T-cell (primary cell): ENCODE measurements around the gene TDP1. TPM values are rescaled to one million over a fixed set of nuclear protein-coding genes. Genes with fewer than 3 reads are reported as not detected.

Source experiments
- ATAC-seq, 4 experiments: fragments of 200-7000 bp in 3 of 4; fragments of 150-1000 bp in 1 of 4; cut with Tn5 transposase; replicated peaks in 1 of 4; 1 replicate in 3 of 4; 2 replicates in 1 of 4; pipeline ENCODE4 v1.10.0; 2021; ENCODE audit warnings: moderate library complexity in 3 of 4, mild to moderate bottlenecking in 2 of 4, moderate number of reproducible peaks in 1 of 4
- CTCF ChIA-PET, 2 donors: fragments of 300-600 bp; sonication (Branson Sonifier 250); formaldehyde crosslinking; loops; one replicate each; lab custom pipeline; 2022; ENCODE audit warnings: antibody characterized with exemption in 2 of 2; lab: Charles Lee
- POLR2A ChIA-PET, 2 donors: fragments of 300-600 bp; sonication (Branson Sonifier 250); formaldehyde crosslinking; loops; one replicate each; lab custom pipeline; 2022; ENCODE audit warnings: antibody characterized with exemption in 2 of 2; lab: Charles Lee
- DNase-seq, 35 experiments: peaks; one replicate each; pipeline versions ENCODE4 v3.0.0 to v3.0.0-alpha.2; 2013 to 2023
- H3K27ac ChIP-seq: one replicate; pipeline ENCODE4 v1.5.1; 2013; ENCODE audit warnings: low read length
- H3K27me3 ChIP-seq, 2 experiments: replicated peaks in 1 of 2; 1 replicate in 1 of 2; 2 replicates in 1 of 2; pipeline versions ENCODE4 v1.6.1 to v1.7.0; 2013; ENCODE audit warnings: low read length in 1 of 2, mixed read lengths in 1 of 2; ENCODE audit not compliant: control insufficient read depth in 2 of 2, insufficient read depth in 2 of 2; ENCODE audit errors: extremely low read depth in 1 of 2
- H3K36me3 ChIP-seq, 2 donors: 1 replicate in 1 of 2; 2 replicates in 1 of 2; pipeline versions ENCODE4 v1.6.1 to v1.7.0; 2013; ENCODE audit warnings: low read length in 1 of 2; ENCODE audit not compliant: control insufficient read depth in 2 of 2, insufficient read depth in 1 of 2; ENCODE audit errors: extremely low read depth in 1 of 2
- H3K4me1 ChIP-seq, 2 experiments: 1 replicate in 1 of 2; 2 replicates in 1 of 2; pipeline versions ENCODE4 v1.6.1 to v1.7.0; 2013; ENCODE audit warnings: low read length in 2 of 2, mixed read lengths in 1 of 2; ENCODE audit not compliant: insufficient read depth in 2 of 2, control insufficient read depth in 1 of 2; ENCODE audit errors: extremely low read depth in 1 of 2
- H3K4me3 ChIP-seq, 2 donors: 1 replicate in 1 of 2; 2 replicates in 1 of 2; pipeline versions ENCODE4 v1.5.1 to v1.7.0; 2013; ENCODE audit warnings: mild to moderate bottlenecking in 2 of 2, low read length in 1 of 2, moderate library complexity in 1 of 2; ENCODE audit not compliant: control insufficient read depth in 1 of 2; ENCODE audit errors: extremely low read depth in 1 of 2
- H3K9me3 ChIP-seq: 2 replicates; pipeline ENCODE4 v1.7.0; 2013
- H3K27ac Mint-ChIP-seq, 2 donors: one replicate each; pipeline ENCODE4 v1.8.0; 2020 to 2021; ENCODE audit warnings: mild to moderate bottlenecking in 2 of 2, mixed read lengths in 2 of 2
- H3K27me3 Mint-ChIP-seq, 2 donors: one replicate each; pipeline ENCODE4 v1.8.0; 2021 to 2022; ENCODE audit warnings: mixed read lengths in 2 of 2
- H3K36me3 Mint-ChIP-seq: one replicate; pipeline ENCODE4 v1.8.0; 2021; ENCODE audit warnings: mixed read lengths
- H3K4me1 Mint-ChIP-seq, 3 donors: one replicate each; pipeline ENCODE4 v1.8.0; 2020 to 2022; ENCODE audit warnings: mixed read lengths in 3 of 3, mild to moderate bottlenecking in 1 of 3
- H3K4me3 Mint-ChIP-seq, 3 donors: one replicate each; pipeline ENCODE4 v1.8.0; 2020 to 2022; ENCODE audit warnings: mild to moderate bottlenecking in 3 of 3, mixed read lengths in 3 of 3, moderate library complexity in 3 of 3
- H3K9me3 Mint-ChIP-seq, 3 donors: one replicate each; pipeline ENCODE4 v1.8.0; 2020 to 2022; ENCODE audit warnings: mixed read lengths in 3 of 3
- WGBS: methylation state at CpG from one replicate; pipeline ENCODE4 v1.1.5; 2013; ENCODE audit warnings: missing lambda C conversion rate; ENCODE audit not compliant: insufficient coverage; 5-methylcytosine and 5-hydroxymethylcytosine counted together
- total RNA-seq, 35 experiments: library from RNA in 6 of 35; stranded (reverse) in 6 of 35; fragments of 120-200 nt in 1 of 35; gene quantifications; one replicate each; pipeline versions ENCODE4 v1.2.1 to v1.2.4 and lab custom pipeline; 2013 to 2026

The TDP1 gene
- total RNA-seq, 5 donors from 2014 or later (not counting 1 experiment from before 2014, with no cell fraction given) = 42.8 to 72.9 (median 44.4) TPM

- H3K9me3 Mint-ChIP-seq = no peaks in the 10 kb centered on the region
- POLR2A ChIA-PET = interaction anchor here (0.7 to 1.0 kb wide), 2 partner anchors 17 to 19 kb away, joined by 3 to 6 read pairs; partner anchors contain the start of gene EFCAB11 (in 1 of the 2)
Measured at GRCh38 chr14:89973234-89973823, 17.6 kb downstream of the TDP1 start.

GRCh38 chr14:89977668-89978067 is 21.9 kb downstream of the TDP1 start:
- 90% methylated on average over 2 of the region's 4 CpGs for WGBS
- ATAC-seq = no peak
- peaks cover 50% of the 10 kb centered on the region for H3K36me3 Mint-ChIP-seq

More at GRCh38 chr14:89973234-89973823, 17.6 kb downstream of the TDP1 start:
- no peak overlapping the region for H3K4me3 Mint-ChIP-seq
- H3K27ac Mint-ChIP-seq = peak overlapping the region in 1 of 2 donors; percentile 22
- peaks cover 53% of the 10 kb centered on the region for H3K36me3 Mint-ChIP-seq
- Histone ChIP-seq H3K27me3 (no peaks in the 10 kb centered on the region), H3K36me3 (peaks cover 16 to 67% of the 10 kb centered on the region in 2 donors), H3K9me3 (no peaks in the 10 kb centered on the region), H3K27ac (no peak overlapping the region), H3K4me3 (no peak overlapping the region), H3K4me1 (no peaks in the 10 kb centered on the region)
- CTCF ChIA-PET = interaction anchor here (0.6 to 2.3 kb wide), 15 partner anchors 9 to 410 kb away, joined by 3 to 15 read pairs (median 4); partner anchors contain the start of gene TDP1 (in 2 of the 2)
- no peaks in the 10 kb centered on the region for H3K27me3 Mint-ChIP-seq
- H3K4me1 Mint-ChIP-seq = peaks cover 0 to 6% (median 1%) of the 10 kb centered on the region in 3 donors
- ATAC-seq (peak in 2 of 4 experiments; percentile 32 to 68), DNase-seq (peak in 30 of 35 experiments; percentile 3 to 64 (median 32))
- WGBS = 80% methylated on average over 3 of the region's 7 CpGs

GRCh38 chr14:89978656-89979055 is 22.9 kb downstream of the TDP1 start:
- peaks cover 26 to 80% of the 10 kb centered on the region in 2 donors for H3K36me3 ChIP-seq
- H3K27ac ChIP-seq = no peak overlapping the region
- H3K4me3 Mint-ChIP-seq = no peak overlapping the region
- no peak overlapping the region for H3K27ac Mint-ChIP-seq
- DNase-seq (no peak), ATAC-seq (no peak)
- CTCF ChIA-PET = interaction anchor here in 1 of 2 donors (0.7 kb wide), 1 partner anchor 84 kb away, joined by 3 read pairs; no protein-coding TSS in a partner anchor
- H3K36me3 Mint-ChIP-seq = peaks cover 52% of the 10 kb centered on the region
- no peak overlapping the region for H3K4me3 ChIP-seq
- H3K27me3 ChIP-seq = no peaks in the 10 kb centered on the region
- POLR2A ChIA-PET = interaction anchor here in 1 of 2 donors (1.0 kb wide), 1 partner anchor 13 kb away, joined by 3 read pairs; no protein-coding TSS in a partner anchor
- no peaks in the 10 kb centered on the region for H3K9me3 Mint-ChIP-seq
- no peaks in the 10 kb centered on the region for H3K4me1 ChIP-seq
- no peaks in the 10 kb centered on the region for H3K9me3 ChIP-seq
- H3K4me1 Mint-ChIP-seq = no peaks in the 10 kb centered on the region
- H3K27me3 Mint-ChIP-seq = no peaks in the 10 kb centered on the region
- WGBS = no CpG with 5 or more reads among the region's 4 CpGs

More at GRCh38 chr14:89977668-89978067, 21.9 kb downstream of the TDP1 start:
- Mint-ChIP-seq H3K27ac (no peak overlapping the region), H3K4me1 (peaks cover 0 to 3% (median 0%) of the 10 kb centered on the region in 3 donors), H3K27me3 (no peaks in the 10 kb centered on the region), H3K4me3 (no peak overlapping the region), H3K9me3 (no peaks in the 10 kb centered on the region)
- H3K36me3 ChIP-seq = peaks cover 22 to 80% of the 10 kb centered on the region in 2 donors
- no peaks in the 10 kb centered on the region for H3K4me1 ChIP-seq
- no peaks in the 10 kb centered on the region for H3K27me3 ChIP-seq
- ChIA-PET POLR2A (interaction anchor here in 1 of 2 donors (1.0 kb wide), 1 partner anchor 14 kb away, joined by 3 read pairs; no protein-coding TSS in a partner anchor), CTCF (interaction anchor here in 1 of 2 donors (0.6 kb wide), 1 partner anchor 549 kb away, joined by 3 read pairs; no protein-coding TSS in a partner anchor)
- no peak overlapping the region for H3K27ac ChIP-seq
- no peaks in the 10 kb centered on the region for H3K9me3 ChIP-seq
- no peak overlapping the region for H3K4me3 ChIP-seq
- DNase-seq = no peak

- no peak overlapping the region for H3K27ac Mint-ChIP-seq
- Histone ChIP-seq H3K27me3 (no peaks in the 10 kb centered on the region), H3K4me3 (no peak overlapping the region), H3K4me1 (no peaks in the 10 kb centered on the region), H3K9me3 (no peaks in the 10 kb centered on the region), H3K36me3 (peaks cover 20 to 87% of the 10 kb centered on the region in 2 donors), H3K27ac (no peak overlapping the region)
- no peaks in the 10 kb centered on the region for H3K27me3 Mint-ChIP-seq
- no peak for ATAC-seq
- ChIA-PET POLR2A (no interaction called here), CTCF (no interaction called here)
- H3K4me3 Mint-ChIP-seq = no peak overlapping the region
- 95% methylated on average over 2 of the region's 2 CpGs for WGBS
- H3K4me1 Mint-ChIP-seq = no peaks in the 10 kb centered on the region
- H3K36me3 Mint-ChIP-seq = peaks cover 64% of the 10 kb centered on the region
- H3K9me3 Mint-ChIP-seq = no peaks in the 10 kb centered on the region
- DNase-seq = no peak
Measured at GRCh38 chr14:89983375-89983774, 27.6 kb downstream of the TDP1 start.

GRCh38 chr14:89986462-89987160 is 30.9 kb downstream of the TDP1 start:
- H3K36me3 Mint-ChIP-seq = peaks cover 71% of the 10 kb centered on the region
- no peak for DNase-seq
- no peaks in the 10 kb centered on the region for H3K27me3 Mint-ChIP-seq
- no CpG with 5 or more reads among the region's 5 CpGs for WGBS
- no peaks in the 10 kb centered on the region for H3K9me3 Mint-ChIP-seq
- POLR2A ChIA-PET = no interaction called here
- no peak overlapping the region for H3K4me3 Mint-ChIP-seq
- peaks cover 19 to 80% of the 10 kb centered on the region in 2 donors for H3K36me3 ChIP-seq
- H3K4me1 ChIP-seq = no peaks in the 10 kb centered on the region
- H3K27me3 ChIP-seq = no peaks in the 10 kb centered on the region
- H3K27ac ChIP-seq = no peak overlapping the region
- CTCF ChIA-PET = interaction anchor here in 1 of 2 donors (1.1 kb wide), 1 partner anchor 14 kb away, joined by 3 read pairs; no protein-coding TSS in a partner anchor
- H3K27ac Mint-ChIP-seq = no peak overlapping the region
- ATAC-seq = no peak
- H3K9me3 ChIP-seq = no peaks in the 10 kb centered on the region
- no peak overlapping the region for H3K4me3 ChIP-seq
- no peaks in the 10 kb centered on the region for H3K4me1 Mint-ChIP-seq

GRCh38 chr14:89987161-89987475 is 31.4 kb downstream of the TDP1 start:
- Histone ChIP-seq H3K9me3 (no peaks in the 10 kb centered on the region), H3K36me3 (peaks cover 15 to 75% of the 10 kb centered on the region in 2 donors), H3K4me1 (no peaks in the 10 kb centered on the region), H3K4me3 (no peak overlapping the region), H3K27ac (no peak overlapping the region), H3K27me3 (no peaks in the 10 kb centered on the region)
- ChIA-PET CTCF (interaction anchor here in 1 of 2 donors (1.1 kb wide), 1 partner anchor 15 kb away, joined by 3 read pairs; no protein-coding TSS in a partner anchor), POLR2A (no interaction called here)
- H3K4me3 Mint-ChIP-seq = no peak overlapping the region
- H3K36me3 Mint-ChIP-seq = peaks cover 67% of the 10 kb centered on the region
- ATAC-seq = no peak
- no peak overlapping the region for H3K27ac Mint-ChIP-seq
- no peaks in the 10 kb centered on the region for H3K4me1 Mint-ChIP-seq
- no peak for DNase-seq
- no peaks in the 10 kb centered on the region for H3K9me3 Mint-ChIP-seq
- no peaks in the 10 kb centered on the region for H3K27me3 Mint-ChIP-seq
